NCI-H2107 treated with DMSO at 0.1 percent for 48 hours (cell line): ENCODE data around the gene RPS23.
"Not testable (repeated sequence)": the region's sequence is repeated elsewhere in the genome, so short reads cannot be mapped to it uniquely, and the experiment has no call there.

Source experiments
- DNase-seq: peaks from one replicate; lab custom pipeline; 2025; ENCODE audit not compliant: unreplicated experiment; lab: John Stamatoyannopoulos, UW

The RPS23 gene

GRCh38 chr5:82290908-82291307, 12.8 kb upstream of the RPS23 start:
- DNase-seq: no peak

DNA sequence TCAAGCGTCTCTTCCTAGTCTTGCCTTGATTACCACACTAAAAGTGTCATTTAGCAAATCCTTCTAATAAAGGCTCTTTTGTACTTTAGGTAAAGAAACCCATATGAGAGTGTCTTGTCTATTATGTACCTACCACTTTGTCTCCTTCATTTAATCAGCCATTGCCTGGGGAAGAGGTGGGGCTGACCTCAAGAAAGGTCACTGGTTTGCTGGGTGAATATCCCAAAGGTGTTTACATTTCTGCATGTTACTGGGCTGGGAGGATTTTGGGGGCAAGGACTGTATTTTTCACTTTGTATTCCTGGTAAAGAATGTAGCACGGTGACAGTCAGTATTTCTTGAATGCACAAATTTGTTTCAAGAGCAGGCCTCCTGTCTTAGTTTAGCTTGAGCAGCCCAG, 11.9 kb upstream of the RPS23 start:
- DNase-seq: no peak

DNA sequence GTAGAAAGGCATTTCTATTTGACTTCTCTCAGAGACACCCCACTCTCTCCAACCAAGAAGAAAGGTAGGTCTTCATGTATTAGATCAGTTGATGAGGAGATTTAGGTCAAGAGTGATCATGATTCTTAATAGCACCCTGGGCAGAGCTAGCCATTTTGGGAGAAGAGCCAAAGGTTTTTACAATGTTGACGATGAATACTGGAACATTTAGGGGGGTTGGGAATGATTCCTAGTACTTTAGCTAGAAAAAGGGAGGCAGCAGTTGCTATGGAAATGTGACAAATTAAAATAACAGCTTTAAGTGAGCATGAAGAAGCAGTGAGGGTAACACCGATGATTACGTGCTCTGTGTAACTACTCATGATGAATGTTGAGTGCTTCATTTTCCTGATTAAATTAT, 9.5 kb upstream of the RPS23 start:
- no peak for DNase-seq

GRCh38 chr5:82285206-82285605, 7.1 kb upstream of the RPS23 start:
- no peak for DNase-seq

DNA sequence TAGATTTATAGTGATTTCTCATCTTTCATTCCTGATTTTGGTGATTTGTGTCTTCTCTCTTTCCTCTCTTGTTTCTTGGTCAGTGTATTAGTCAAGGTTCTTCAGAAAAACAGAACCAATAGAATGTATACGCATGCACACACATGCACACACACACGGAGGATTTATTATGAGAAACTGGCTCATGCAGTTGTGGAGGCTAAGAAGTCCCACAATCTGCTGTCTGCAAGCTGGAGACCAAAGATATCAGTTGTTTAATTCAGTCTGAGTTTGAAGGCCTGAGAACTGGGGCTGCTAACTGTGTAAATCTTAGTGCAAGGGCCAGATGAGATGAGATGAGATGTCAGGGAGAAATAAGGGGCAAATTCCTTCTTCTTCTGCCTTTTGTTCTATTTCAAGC, 5.7 kb upstream of the RPS23 start:
- DNase-seq: no peak

DNA sequence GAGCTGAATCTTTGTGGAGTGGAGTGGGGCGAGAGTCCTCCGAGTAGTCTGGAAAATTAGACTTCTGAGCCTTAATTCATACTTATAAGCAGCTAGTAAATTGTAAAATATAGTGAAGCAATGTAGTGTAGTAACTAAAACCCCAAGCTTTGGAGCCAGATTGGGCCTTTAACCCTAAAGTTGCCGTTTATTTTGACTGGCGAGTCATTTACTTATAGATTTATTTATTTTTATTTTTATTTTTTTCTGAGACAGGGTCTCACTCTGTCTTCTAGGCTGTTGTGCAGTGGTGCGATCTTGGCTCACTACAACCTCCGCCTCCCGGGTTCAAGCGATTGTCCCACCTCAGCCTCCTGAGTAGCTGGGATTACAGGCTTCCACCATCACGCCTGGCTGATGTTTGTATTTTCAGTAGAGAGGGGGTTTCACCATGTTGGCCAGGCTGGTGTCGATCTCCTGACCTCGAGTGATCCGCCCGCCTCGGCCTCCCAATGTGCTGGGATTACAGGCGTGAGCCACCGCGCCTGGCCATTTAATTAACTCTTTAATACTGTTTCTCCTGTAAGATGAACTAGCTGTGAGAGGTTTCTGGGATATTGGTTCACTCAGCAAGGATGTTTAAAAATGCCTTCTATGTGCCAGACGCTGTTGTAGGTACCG, 687 bp upstream of the RPS23 start:
- no peak for DNase-seq

DNA sequence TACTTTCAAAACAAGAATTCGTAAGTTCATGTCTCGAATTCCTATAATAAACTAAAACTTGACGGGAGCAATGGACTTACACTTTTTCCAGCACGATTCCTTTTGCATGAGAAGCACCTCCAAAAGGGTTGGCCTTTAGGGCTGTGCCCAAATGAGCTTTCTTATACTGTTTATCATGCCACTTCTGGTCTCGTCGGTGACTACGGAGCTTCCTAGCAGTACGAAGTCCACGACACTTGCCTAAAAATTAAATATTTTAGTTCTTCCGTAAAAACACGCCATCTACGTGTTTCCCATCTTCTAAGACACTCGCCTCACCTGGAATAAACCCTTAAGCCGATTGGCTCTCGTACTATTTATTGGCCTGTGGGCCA, 554 bp downstream of the RPS23 start:
- no peak for DNase-seq

GRCh38 chr5:82276800-82277612, 1.1 kb downstream of the RPS23 start:
- no peak for DNase-seq

- no peak for DNase-seq
Measured at GRCh38 chr5:82275216-82275664, 2.9 kb downstream of the RPS23 start.

DNA sequence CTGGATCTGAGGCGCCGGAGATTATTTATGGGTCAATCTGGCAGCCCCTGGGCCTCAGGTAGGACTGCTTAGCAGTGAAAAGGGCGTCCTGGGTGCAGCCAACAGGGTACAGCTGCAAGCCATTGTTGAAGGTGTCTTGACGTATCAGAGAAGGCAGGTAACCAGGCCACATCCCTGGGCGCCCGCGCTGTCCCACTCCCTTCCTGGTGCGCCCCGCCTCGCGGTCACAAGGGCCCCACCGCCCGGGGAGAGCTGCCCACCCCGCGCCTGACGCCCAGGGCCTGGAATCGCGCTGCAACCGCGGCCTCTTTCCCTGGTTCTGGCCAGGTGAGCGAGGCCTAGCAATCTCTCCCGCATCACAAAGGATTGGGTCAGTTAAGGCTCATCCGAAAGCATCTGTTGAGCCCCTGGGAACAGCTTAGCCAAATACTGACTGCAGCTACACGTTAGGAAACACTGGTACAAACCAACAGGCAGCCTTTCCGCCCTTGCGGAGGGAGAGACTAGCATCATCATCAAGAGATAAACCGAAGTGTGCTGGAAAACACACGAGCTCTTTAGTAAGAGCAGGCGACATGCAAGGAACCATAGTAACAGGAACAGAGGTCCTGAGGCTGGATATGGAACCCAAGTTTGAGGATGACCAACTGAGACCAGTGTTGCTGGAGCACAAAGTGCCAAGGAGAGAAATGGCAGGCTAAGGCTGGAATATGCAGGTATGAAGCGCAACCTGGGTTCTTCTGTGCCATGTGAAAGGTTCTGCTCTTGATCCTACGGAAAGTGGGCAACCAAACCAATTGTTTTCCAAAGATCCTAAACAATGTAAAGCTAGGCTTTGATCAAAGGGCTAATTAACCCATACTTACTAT, 3.6 kb downstream of the RPS23 start:
- DNase-seq: no peak

- DNase-seq: not testable (repeated sequence)
Measured at GRCh38 chr5:82273426-82273825, 4.7 kb downstream of the RPS23 start.

GRCh38 chr5:82272571-82273356, 5.4 kb downstream of the RPS23 start:
- DNase-seq: not testable (repeated sequence)

DNA sequence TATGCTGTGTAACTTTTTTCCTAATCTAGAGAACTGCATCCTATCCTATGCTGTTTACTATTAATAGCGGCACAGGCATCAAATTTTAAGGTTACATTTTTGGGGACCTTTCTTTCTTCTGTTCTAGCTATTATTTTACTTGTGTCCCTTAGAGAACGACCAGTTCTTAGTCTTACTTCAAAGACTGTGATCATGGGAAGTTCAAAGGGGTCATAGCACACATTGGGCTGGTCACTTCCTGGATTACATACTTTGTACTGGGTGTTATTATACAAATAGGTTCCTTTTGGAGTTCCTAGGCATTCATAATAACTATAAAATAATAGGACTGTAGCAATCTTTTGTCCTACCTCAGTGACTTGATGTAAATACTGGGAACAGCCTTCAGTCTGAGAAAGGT, 8.8 kb downstream of the RPS23 start:
- not testable (repeated sequence) for DNase-seq

- not testable (repeated sequence) for DNase-seq
Measured at GRCh38 chr5:82267297-82267933, 10.7 kb downstream of the RPS23 start.

DNA sequence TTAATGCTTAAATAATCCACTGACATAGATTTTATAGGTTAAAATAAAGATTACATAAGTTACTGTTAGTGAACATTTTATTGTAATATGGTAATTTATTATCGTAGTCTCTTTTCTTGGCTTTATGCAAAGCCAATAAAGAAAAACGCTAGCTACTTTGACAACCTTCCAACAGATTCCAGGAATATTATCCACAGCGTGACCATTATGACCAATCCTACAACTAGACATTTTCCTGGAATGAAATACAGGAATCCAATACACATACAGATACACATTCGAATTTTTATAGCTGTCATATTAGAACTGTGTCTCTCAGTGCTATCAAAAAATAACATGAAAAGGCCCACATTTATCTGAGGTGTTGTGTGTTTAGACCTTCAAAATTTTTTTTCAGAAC, 13.1 kb downstream of the RPS23 start:
- no peak for DNase-seq

DNA sequence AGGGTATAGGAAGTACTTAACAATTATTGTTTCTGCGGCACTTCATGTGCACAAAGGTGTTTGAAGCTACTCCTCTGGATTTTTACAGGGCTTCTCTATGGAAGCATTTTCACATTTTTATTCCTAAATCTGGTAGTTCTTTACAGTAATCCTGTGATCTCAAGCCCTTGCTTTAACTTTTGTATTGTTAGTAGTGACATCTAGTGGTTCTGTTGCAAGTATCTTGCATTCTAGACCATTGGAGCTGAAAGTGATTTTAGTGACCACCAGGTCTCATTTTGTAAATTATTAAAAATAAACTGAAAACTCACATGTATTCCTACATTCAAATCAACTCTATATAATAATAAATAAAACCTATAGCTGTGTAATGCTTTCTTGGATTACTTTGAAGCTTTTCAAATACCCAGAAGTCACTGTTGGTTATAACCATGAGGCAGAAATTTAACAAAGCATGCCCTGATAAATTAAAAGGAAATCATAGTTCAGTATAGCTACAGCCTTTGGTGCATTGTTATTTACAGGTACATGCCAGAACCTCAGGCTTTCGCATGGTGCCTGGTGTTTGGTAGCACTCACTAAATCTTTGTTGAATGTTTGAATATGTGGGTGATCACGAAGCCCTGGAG, 18.9 kb downstream of the RPS23 start:
- DNase-seq: peak; percentile 8

DNA sequence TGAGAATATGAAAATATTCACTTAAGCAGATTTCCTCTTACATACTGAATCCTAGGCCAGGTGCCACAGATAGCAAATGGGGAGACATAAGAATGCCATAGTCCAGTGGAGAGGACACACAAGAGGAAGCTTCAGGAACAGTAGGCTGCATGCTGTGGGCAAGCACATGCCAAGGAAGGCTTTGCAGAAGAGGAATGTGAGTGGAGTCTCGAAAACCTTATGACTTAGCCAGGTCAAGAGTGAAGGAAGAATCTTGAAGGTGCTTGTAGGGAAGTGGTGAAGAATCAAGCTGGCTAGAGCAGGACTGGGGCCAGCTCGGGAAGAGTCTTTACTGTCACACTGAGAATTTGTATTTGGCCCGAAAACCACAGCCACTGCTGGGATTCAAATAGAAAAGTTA, 20.4 kb downstream of the RPS23 start:
- DNase-seq: no peak

- DNase-seq: no peak
Measured at GRCh38 chr5:82257247-82257646, 20.9 kb downstream of the RPS23 start.

DNA sequence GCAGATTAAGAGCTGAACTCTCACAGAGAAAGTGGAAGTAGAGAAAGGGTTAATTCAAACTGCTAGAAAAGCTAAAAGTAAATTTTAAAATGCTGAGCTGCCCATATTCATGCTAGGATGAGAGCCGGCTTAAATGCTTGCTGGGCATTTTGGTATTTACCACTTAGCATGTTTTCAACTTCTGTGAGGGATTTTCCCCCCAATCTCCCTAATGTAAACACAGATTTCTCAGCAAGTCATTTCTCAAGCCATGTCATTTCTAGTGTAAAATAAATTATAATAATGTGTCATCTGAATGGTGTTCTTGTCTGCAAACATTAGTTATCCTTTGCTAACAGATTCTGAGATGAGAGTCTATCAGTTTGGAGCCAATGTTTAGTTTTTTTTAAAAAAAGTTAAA, 22.3 kb downstream of the RPS23 start:
- DNase-seq: no peak

GRCh38 chr5:82252744-82253143, 25.4 kb downstream of the RPS23 start:
- no peak for DNase-seq
